ENCODE data around the gene GRIA3.

DNA sequence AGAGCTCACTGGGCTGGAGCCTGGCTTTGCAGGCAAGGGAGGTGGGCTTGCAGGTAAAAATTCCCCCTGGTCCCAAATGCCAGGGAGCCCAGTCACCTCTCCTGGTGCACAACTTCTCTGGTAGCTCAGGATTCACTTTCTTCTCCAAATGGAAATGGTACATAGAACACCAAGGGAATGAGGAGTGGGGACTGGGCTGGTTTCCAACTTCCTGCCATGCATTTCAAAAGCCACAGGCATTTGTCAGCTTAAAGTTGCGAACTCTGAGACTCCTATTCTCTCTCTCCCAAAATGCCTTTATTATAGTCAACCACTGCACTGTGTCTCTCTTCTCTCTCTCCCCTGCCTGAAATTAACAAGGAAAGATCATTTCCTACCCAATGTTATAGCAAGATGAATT lies 177.3 kb downstream of the GRIA3 start:
- TF ChIP-seq CTCF (IDR thresholded peaks at IDR 0.05; ENCODE audit: low read length): no peak
- TF ChIP-seq EZH2 (IDR thresholded peaks at IDR 0.05; ENCODE audit: borderline replicate concordance, low read length): no peak
